NCI-H128 (cell line): ENCODE results near the gene TYW1.
"Not testable (repeated sequence)": the region's sequence is repeated elsewhere in the genome, so short reads cannot be mapped to it uniquely, and the experiment has no call there.

Source experiments
- DNase-seq: peaks from one replicate; lab custom pipeline; 2025; ENCODE audit not compliant: unreplicated experiment; lab: John Stamatoyannopoulos, UW

TYW1 gene

DNA sequence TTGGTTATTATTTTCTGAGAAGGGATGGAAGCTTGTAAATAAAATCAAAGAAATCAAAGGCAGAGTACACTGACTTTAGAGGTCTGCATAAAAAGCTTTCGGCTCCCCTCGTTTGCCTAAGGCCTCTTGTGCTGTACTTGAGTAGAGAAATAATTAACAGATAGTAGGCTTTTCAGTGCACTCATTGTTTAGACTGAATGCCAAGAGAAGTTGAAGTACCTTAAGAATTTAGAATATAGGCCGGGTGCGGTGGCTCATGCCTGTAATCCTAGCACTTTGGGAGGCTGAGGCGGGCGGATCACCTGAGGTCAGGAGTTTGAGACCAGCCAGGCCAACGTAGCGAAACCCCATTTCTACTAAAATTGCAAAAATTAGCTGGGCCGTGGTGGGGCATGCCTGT is 232.4 kb downstream of the TYW1 start:
- DNase-seq: not testable (repeated sequence)

- DNase-seq: not testable (repeated sequence)
These were observed 233.4 kb downstream of the TYW1 start for GRCh38 chr7:67230029-67230428.

DNA sequence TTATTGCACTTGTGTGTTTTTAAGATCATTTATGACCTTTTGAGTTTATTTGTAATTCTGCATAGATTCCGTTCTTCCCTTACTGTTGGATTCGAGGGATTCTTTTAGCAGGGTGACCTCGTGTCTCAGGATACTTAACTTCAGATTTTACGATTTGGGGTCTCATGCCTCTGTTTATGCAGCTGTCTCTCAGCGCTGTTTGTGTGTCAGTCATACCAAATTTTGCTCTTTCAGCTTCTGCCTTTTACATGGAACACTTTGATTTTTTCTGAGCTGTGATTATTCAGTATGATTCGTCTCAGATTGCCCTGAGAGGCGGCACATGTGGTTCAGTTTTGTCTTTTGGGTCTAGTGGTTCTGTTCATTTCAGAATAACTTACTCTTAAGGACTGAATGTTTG is 236.9 kb downstream of the TYW1 start:
- DNase-seq: not testable (repeated sequence)

DNA sequence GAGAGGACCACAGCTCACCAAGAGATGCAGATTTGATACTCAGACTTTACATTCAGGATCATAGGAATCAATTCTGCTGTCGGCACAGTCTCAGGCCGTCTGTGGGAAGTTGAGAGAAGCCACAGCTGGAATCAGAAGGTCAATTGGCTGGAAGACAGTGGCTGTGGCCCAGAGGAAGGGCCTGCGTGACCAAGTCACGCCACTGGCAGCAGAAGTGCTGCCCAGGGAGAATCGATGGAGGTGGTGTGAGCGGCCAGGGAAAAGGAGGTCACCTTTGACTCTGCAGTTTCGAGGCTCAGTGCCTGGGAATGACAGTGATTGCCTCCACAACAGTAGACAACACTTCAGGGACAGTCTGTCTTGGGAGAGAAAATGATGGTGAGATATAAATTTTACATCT is 239.6 kb downstream of the TYW1 start:
- not testable (repeated sequence) for DNase-seq

GRCh38 chr7:67242871-67243270 is 246.2 kb downstream of the TYW1 start:
- not testable (repeated sequence) for DNase-seq

GRCh38 chr7:67248364-67248763 is 251.7 kb downstream of the TYW1 start:
- not testable (repeated sequence) for DNase-seq

- no peak for DNase-seq
These were observed 255.4 kb downstream of the TYW1 start for GRCh38 chr7:67251986-67252558.

- DNase-seq: not testable (repeated sequence)
These were observed 258.4 kb downstream of the TYW1 start for GRCh38 chr7:67255076-67255475.

DNA sequence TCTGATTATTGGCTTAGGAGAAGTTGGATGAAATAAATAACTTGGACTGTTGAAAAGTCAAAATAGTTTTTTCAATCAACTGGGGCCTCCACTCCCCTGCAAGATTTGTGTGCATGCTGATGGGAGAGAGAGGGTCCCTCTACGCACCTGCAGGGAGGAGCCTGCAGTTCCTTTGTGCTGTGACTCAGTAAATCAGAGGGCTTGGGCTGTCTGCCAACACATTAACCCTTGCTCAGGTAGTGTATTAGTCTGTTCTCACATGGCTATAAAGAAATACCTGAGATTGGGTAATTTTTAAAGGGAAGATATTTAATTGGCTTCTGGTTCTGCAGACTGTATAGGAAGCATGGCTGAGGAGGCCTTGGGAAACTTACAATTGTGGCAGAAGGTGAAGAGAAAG is 261.1 kb downstream of the TYW1 start:
- DNase-seq: not testable (repeated sequence)

DNA sequence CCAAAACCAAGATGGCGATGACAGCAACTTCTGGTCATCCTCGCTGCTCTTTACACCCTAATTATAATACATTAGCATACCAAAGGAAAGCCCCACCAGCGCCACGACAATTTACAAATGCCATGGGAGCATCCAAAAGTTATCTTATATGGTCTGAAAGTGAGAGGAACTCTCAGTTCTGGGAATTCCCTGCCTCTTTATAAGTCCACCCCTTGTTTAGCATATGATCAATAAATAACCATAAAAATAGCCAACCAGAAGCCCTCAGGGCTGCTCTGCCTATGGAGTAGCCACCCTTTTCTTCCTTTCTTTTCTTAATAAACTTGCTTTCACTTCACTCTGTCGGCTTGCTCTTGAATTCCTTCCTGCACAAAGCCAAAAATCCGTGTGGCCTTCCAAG is 262.7 kb downstream of the TYW1 start:
- DNase-seq: not testable (repeated sequence)

DNA sequence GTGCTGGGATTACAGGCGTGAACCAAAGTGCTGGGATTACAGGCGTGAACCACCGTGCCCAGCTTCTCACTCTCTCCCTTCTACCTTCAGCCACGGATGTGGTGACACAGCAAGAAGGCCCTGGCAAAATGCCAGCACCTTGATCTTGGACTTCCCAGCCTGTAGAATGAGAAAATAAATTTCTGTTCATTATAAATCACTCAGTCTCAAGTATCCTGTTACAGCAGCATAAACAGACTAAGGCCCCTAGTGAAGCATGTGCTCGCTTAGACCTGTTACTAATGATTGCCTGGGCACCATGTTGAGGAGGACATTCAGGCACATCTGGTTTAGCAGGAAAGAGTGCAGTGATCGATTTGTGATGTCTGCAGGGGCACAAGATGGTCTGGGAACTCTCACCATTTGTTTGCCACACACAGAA is 263.5 kb downstream of the TYW1 start:
- not testable (repeated sequence) for DNase-seq

DNA sequence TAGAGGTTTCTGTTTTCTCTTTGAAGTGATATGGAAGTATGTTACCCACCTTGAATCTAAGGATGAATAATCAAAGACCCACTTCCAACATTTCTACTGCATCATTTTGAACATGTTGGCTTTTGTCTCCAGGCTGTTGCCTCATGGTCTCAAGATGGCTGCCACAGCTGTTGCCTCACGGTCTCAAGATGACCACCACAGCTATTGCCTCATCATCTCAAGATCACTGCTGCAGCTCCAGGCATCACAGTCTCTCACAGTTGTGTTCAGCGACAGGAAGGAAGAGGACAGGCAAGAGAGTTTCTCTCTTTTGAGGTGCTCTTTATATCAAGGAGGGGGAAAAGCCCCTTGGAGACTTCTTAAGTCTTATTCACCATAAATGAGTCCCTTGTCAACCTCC is 267.4 kb downstream of the TYW1 start:
- not testable (repeated sequence) for DNase-seq

DNA sequence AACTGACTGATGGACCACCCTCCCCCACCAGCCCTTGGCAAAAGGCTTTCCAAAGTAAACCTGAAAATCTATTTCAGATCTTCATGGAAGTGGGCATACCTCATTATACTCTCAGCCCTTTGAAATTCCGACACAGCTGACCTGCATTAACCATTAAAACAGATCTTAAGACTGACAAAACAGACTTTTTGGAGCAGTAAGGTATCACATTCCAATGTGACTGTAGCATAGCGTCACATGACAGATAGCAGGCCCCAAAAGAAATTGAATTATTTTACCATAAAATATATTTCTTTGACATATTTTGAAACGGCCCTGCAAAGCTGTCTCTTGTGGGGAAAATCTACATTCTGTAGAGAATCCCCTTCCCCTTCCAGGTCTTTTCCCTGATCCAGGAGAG is 269.4 kb downstream of the TYW1 start:
- not testable (repeated sequence) for DNase-seq

- no peak for DNase-seq
These were observed 271.3 kb downstream of the TYW1 start for GRCh38 chr7:67267914-67268313.

DNA sequence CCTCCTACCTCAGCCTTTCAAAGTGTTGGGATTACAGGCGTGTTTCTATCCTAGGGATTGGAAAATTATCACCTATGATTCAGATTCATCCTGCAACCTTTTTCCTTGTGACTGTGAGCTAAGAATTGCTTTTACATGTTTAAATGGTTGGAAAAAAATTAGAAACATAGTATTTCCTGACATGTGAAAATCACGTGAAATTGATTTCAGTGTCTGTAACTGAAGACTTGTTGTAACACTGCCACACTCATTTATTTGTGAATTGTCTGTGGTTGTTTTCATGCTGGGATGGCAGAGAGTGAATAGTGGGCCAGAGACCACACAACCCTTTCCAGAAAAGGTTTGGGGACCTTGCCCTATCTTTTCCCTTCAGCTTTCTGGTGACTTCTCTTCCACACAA is 273.3 kb downstream of the TYW1 start:
- not testable (repeated sequence) for DNase-seq
